Ecto neural progenitor cell (in vitro differentiated cells): ENCODE results near the gene ADAM33.

Experiments used
- DNase-seq: peaks from one replicate; pipeline ENCODE4 v3.0.0-alpha.2; 2018; ENCODE audit warnings: low spot score

Gene ADAM33

GRCh38 chr20:3706774-3707507 is 25.1 kb upstream of the ADAM33 start:
- no peak for DNase-seq

GRCh38 chr20:3705970-3706739 is 24.3 kb upstream of the ADAM33 start:
- no peak for DNase-seq

- DNase-seq: no peak
These were observed 23.7 kb upstream of the ADAM33 start for GRCh38 chr20:3705491-3705969.

- no peak for DNase-seq
These were observed 22.3 kb upstream of the ADAM33 start for GRCh38 chr20:3704087-3704486.

GRCh38 chr20:3702611-3703391 is 21.0 kb upstream of the ADAM33 start:
- DNase-seq: no peak

GRCh38 chr20:3701061-3701998 is 19.5 kb upstream of the ADAM33 start:
- DNase-seq: no peak

GRCh38 chr20:3699037-3699436 is 17.2 kb upstream of the ADAM33 start:
- no peak for DNase-seq

- no peak for DNase-seq
These were observed 16.8 kb upstream of the ADAM33 start for GRCh38 chr20:3698591-3699001.

- no peak for DNase-seq
These were observed 15.9 kb upstream of the ADAM33 start for GRCh38 chr20:3697588-3698305.

GRCh38 chr20:3696745-3697587 is 15.2 kb upstream of the ADAM33 start:
- DNase-seq: no peak

GRCh38 chr20:3696200-3696599 is 14.4 kb upstream of the ADAM33 start:
- DNase-seq: no peak

- DNase-seq: no peak
These were observed 13.1 kb upstream of the ADAM33 start for GRCh38 chr20:3694864-3695263.

GRCh38 chr20:3693376-3693775 is 11.6 kb upstream of the ADAM33 start:
- no peak for DNase-seq

- DNase-seq: no peak
These were observed 11.0 kb upstream of the ADAM33 start for GRCh38 chr20:3692706-3693294.

- no peak for DNase-seq
These were observed 10.1 kb upstream of the ADAM33 start for GRCh38 chr20:3691897-3692296.

- DNase-seq: no peak
These were observed 9.5 kb upstream of the ADAM33 start for GRCh38 chr20:3691306-3691705.

GRCh38 chr20:3690413-3690812 is 8.6 kb upstream of the ADAM33 start:
- DNase-seq: no peak

GRCh38 chr20:3689978-3690377 is 8.2 kb upstream of the ADAM33 start:
- DNase-seq: no peak

- DNase-seq: no peak
These were observed 5.8 kb upstream of the ADAM33 start for GRCh38 chr20:3687655-3688054.
